Activated CD4-positive, alpha-beta memory T cell treated with anti-CD3 and anti-CD28 coated beads, Interleukin-2, amount 10 ng/mL, durations not matched to agents 7 days and 5 days (primary cell): ENCODE results near the gene BTBD9. TPM values are rescaled to one million over a fixed set of nuclear protein-coding genes. Genes with fewer than 3 reads are reported as not detected.
"Not testable (repeated sequence)": the region's sequence is repeated elsewhere in the genome, so short reads cannot be mapped to it uniquely, and the experiment has no call there.

Source experiments
- CTCF ChIA-PET: fragments of 350-600 bp; sonication (Branson Sonifier 250); formaldehyde crosslinking; loops from one replicate; lab custom pipeline; 2021; ENCODE audit warnings: antibody characterized with exemption, inconsistent platforms; lab: Charles Lee
- POLR2A ChIA-PET: fragments of 350-600 bp; sonication (Branson Sonifier 250); formaldehyde crosslinking; loops from one replicate; lab custom pipeline; 2021; ENCODE audit warnings: antibody characterized with exemption; lab: Charles Lee
- DNase-seq: peaks from one replicate; pipeline ENCODE4 v3.0.0-alpha.2; 2020
- H3K27ac Mint-ChIP-seq: one replicate; pipeline ENCODE4 v1.8.0; 2021; ENCODE audit warnings: mild to moderate bottlenecking, mixed read lengths
- H3K27me3 Mint-ChIP-seq: one replicate; pipeline ENCODE4 v1.8.0; 2021; ENCODE audit warnings: mixed read lengths
- H3K36me3 Mint-ChIP-seq: one replicate; pipeline ENCODE4 v1.8.0; 2021; ENCODE audit warnings: low read depth, mixed read lengths
- H3K4me1 Mint-ChIP-seq: one replicate; pipeline ENCODE4 v1.8.0; 2021; ENCODE audit warnings: mixed read lengths
- H3K4me3 Mint-ChIP-seq: one replicate; pipeline ENCODE4 v1.8.0; 2021; ENCODE audit warnings: mild to moderate bottlenecking, mixed read lengths
- H3K9me3 Mint-ChIP-seq: one replicate; pipeline ENCODE4 v1.8.0; 2021; ENCODE audit warnings: mixed read lengths
- total RNA-seq, 2 experiments: library from RNA; stranded (reverse); gene quantifications; one replicate each; pipeline ENCODE4 v1.2.3, GENCODE V29; 2021

Gene BTBD9
- total RNA-seq, 2 experiments from 2014 or later = 14.7 to 16.1 TPM

GRCh38 chr6:38136547-38136946 is 503.2 kb downstream of the BTBD9 start:
- H3K4me3 Mint-ChIP-seq = no peak overlapping the region
- no peak for DNase-seq
- no peak overlapping the region for H3K27ac Mint-ChIP-seq
- peaks cover 4% of the 10 kb centered on the region for H3K4me1 Mint-ChIP-seq
- H3K9me3 Mint-ChIP-seq = no peaks in the 10 kb centered on the region
- CTCF ChIA-PET = no interaction called here
- H3K27me3 Mint-ChIP-seq = no peaks in the 10 kb centered on the region
- H3K36me3 Mint-ChIP-seq = no peaks in the 10 kb centered on the region
- POLR2A ChIA-PET = interaction anchor here (0.6 kb wide), 1 partner anchor 10 kb away, joined by 3 read pairs; no protein-coding TSS in a partner anchor

DNA sequence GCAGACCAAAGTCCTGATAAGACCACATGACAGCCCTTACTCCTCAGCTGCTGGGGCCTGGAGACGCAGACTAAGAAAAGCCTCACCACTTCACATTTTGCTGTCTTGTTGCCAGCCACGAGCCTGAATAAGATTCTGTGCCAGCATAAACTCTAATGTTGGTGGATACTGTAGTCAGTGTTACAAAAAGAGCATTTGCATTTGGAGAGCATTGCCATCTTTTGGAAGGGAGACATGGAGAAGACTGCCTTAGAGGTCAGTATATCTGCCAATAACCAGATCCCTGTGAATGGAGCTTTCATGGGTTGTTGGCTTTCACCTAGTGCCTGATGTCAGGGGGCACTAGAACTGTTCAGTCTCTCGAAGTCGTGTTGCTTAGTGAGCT is 505.0 kb downstream of the BTBD9 start:
- H3K9me3 Mint-ChIP-seq = peaks cover 5% of the 10 kb centered on the region
- peaks cover 8% of the 10 kb centered on the region for H3K36me3 Mint-ChIP-seq
- DNase-seq = no peak
- ChIA-PET POLR2A (interaction anchor here (1.4 kb wide), 1 partner anchor 9 kb away, joined by 3 read pairs; no protein-coding TSS in a partner anchor), CTCF (interaction anchor here (0.7 kb wide), 1 partner anchor 61 kb away, joined by 3 read pairs; no protein-coding TSS in a partner anchor)
- no peak overlapping the region for H3K4me3 Mint-ChIP-seq
- H3K4me1 Mint-ChIP-seq = peaks cover 18% of the 10 kb centered on the region
- H3K27me3 Mint-ChIP-seq = no peaks in the 10 kb centered on the region
- no peak overlapping the region for H3K27ac Mint-ChIP-seq

- peaks cover 12% of the 10 kb centered on the region for H3K36me3 Mint-ChIP-seq
- H3K27ac Mint-ChIP-seq = no peak overlapping the region
- peaks cover 5% of the 10 kb centered on the region for H3K9me3 Mint-ChIP-seq
- H3K4me3 Mint-ChIP-seq = no peak overlapping the region
- H3K4me1 Mint-ChIP-seq = peaks cover 18% of the 10 kb centered on the region
- no peaks in the 10 kb centered on the region for H3K27me3 Mint-ChIP-seq
- POLR2A ChIA-PET = interaction anchor here (1.4 kb wide), 1 partner anchor 9 kb away, joined by 3 read pairs; no protein-coding TSS in a partner anchor
- DNase-seq = no peak
- CTCF ChIA-PET = interaction anchor here (0.7 kb wide), 1 partner anchor 61 kb away, joined by 3 read pairs; no protein-coding TSS in a partner anchor
These were observed 505.6 kb downstream of the BTBD9 start for GRCh38 chr6:38133932-38134703.

- no peak for DNase-seq
- Mint-ChIP-seq H3K27me3 (no peaks in the 10 kb centered on the region), H3K4me1 (peaks cover 18% of the 10 kb centered on the region), H3K9me3 (peaks cover 5% of the 10 kb centered on the region), H3K27ac (no peak overlapping the region), H3K36me3 (peaks cover 19% of the 10 kb centered on the region), H3K4me3 (no peak overlapping the region)
- ChIA-PET POLR2A (no interaction called here), CTCF (no interaction called here)
These were observed 508.2 kb downstream of the BTBD9 start for GRCh38 chr6:38131527-38131965.

DNA sequence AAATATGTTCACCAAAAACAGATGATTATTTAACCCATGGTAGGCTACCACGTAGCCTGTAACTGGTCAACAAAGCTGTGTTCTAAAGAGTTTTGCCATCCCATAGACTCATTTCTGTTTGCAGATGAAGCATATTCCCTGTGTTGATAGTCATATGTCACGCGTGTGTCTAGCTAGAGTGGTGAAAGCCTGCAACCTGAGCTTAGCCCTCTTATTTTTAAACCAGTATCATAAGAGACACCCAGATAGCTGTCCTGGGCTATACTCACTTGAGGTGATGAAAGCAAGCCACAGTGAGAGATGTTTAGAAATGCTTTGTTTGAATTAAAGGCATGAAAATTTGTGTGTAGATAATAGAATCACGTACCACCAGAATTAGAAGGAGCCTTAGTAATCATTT is 512.4 kb downstream of the BTBD9 start:
- POLR2A ChIA-PET = no interaction called here
- DNase-seq = no peak
- CTCF ChIA-PET = interaction anchor here (0.7 kb wide), 1 partner anchor 1217 kb away, joined by 3 read pairs; no protein-coding TSS in a partner anchor
- Mint-ChIP-seq H3K27me3 (no peaks in the 10 kb centered on the region), H3K27ac (no peak overlapping the region), H3K4me1 (peaks cover 15% of the 10 kb centered on the region), H3K9me3 (peaks cover 5% of the 10 kb centered on the region), H3K4me3 (no peak overlapping the region), H3K36me3 (peaks cover 32% of the 10 kb centered on the region)

DNA sequence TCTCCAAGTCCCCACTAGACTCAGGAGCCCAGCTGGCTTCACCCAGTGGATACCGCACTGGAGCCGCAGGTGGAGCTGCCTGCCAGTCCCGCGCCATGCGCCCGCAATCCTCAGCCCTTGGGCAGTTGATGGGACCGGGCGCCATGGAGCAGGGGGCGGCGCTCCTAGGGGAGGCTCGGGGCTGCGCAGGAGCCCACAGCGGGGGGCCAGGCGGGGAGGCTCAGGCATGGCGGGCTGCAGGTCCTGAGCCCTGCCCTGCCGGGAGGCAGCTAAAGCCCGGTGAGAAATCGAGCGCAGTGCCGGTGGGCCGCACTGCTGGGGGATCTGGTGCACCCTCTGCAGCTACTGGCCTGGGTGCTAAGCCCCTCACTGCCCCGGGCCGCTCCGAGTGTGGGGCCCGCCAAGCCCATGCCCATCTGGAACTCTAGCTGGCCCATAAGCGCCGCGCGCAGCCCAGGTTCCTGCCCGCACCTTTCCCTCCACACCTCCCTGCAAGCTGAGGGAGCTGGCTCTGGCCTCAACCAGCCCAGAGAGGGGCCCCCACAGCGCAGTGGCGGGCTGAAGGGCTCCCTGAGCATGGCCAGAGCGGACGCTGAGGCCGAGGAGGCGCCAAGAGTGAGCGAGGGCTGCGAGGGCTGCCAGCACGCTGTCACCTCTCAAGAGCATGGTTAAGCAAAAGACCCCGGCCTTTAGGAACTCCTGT is 515.4 kb downstream of the BTBD9 start:
- H3K4me3 Mint-ChIP-seq, H3K27ac Mint-ChIP-seq, DNase-seq, H3K27me3 Mint-ChIP-seq, POLR2A ChIA-PET, H3K9me3 Mint-ChIP-seq, H3K4me1 Mint-ChIP-seq: not testable (repeated sequence)
- CTCF ChIA-PET = interaction anchor here (0.7 kb wide), 1 partner anchor 8 kb away, joined by 3 read pairs; no protein-coding TSS in a partner anchor
- H3K36me3 Mint-ChIP-seq = peaks cover 27% of the 10 kb centered on the region

DNA sequence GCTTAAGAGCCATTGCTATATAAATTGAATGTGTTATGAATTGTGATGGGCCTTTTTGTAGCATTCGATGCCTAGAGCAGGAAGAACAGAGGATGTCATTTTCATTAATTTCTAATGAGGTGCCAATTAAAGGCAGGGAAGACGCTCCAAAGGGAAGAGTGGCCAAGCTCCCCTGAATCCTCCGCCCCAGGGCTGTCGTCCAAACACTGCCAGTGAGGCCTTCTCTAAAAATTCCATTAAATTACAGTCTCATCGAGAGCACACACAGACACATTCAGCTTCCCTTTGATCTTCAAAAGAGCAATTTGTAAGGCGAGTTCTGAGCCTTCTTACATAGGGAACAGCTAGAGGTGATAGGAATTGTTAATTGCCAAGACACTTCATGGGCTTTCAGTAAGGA is 520.2 kb downstream of the BTBD9 start:
- Mint-ChIP-seq H3K36me3 (peaks cover 25% of the 10 kb centered on the region), H3K27me3 (no peaks in the 10 kb centered on the region), H3K4me1 (peaks cover 2% of the 10 kb centered on the region), H3K4me3 (no peak overlapping the region), H3K27ac (no peak overlapping the region), H3K9me3 (no peaks in the 10 kb centered on the region)
- DNase-seq = no peak
- ChIA-PET CTCF (no interaction called here), POLR2A (no interaction called here)

DNA sequence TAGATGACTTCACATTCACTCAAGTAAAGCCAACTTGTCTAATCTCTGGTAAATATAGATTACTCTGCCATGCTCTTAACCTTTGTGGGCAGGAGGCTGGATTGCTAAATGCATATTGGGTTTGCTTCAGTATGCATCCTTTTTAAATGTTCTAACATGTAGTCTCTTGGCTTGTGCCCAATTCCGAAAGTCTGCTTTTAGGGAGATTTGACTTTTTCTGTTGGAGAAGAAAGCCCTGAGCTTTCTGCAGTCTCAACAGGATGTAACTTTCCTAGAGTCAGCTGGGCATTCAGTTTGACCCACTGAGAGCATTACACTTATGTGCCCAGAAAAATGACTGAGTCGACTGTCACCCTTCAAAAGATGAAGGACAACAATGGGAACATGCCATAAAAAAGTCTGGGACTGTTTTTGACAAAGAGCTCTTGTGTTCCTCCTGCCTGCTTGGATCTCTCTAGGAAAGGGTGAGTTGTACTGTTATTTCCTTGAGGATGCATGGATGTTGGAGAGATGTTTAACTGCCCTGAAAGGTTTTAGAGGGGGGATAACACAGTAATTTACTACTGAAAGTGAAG is 520.9 kb downstream of the BTBD9 start:
- Mint-ChIP-seq H3K4me1 (peaks cover 2% of the 10 kb centered on the region), H3K4me3 (no peak overlapping the region), H3K9me3 (no peaks in the 10 kb centered on the region), H3K27me3 (no peaks in the 10 kb centered on the region), H3K27ac (no peak overlapping the region), H3K36me3 (peaks cover 25% of the 10 kb centered on the region)
- no peak for DNase-seq
- CTCF ChIA-PET = no interaction called here
- POLR2A ChIA-PET = no interaction called here

Other genes with a start within 250 kb of the BTBD9 start
- gene GLO1, start 63.2 kb upstream of the BTBD9 start, total RNA-seq = 100 to 1,000 TPM; 105 to 110 TPM
- under 1 TPM; 0.03 to 0.05 TPM for gene DNAH8, start 75.4 kb upstream of the BTBD9 start, total RNA-seq